IMR-90 (cell line): Measurements from ENCODE around the gene KRT78. TPM values are rescaled to one million over a fixed set of nuclear protein-coding genes. Genes with fewer than 3 reads are reported as not detected.

Experiments
- ATAC-seq: fragments of 200-7000 bp; cut with Tn5 transposase; 2 replicates; pipeline ENCODE4 v1.9.1; 2020; ENCODE audit warnings: low read depth, mild to moderate bottlenecking, moderate library complexity
- BruUV-seq: library from RNA; stranded (reverse); fragments of 400-500 nt; replicated peaks from 2 replicates; lab custom pipeline; 2021; lab: Mats Ljungman, UMichigan
- CTCF ChIA-PET: fragments of 300-600 bp; formaldehyde crosslinking; extraction: SDS; loops from one replicate; lab custom pipeline; 2021; ENCODE audit warnings: antibody characterized with exemption; lab: Yijun Ruan, JAX
- POLR2A ChIA-PET: fragments of 300-600 bp; sonication (Branson Sonifier 250); formaldehyde crosslinking; loops from one replicate; lab custom pipeline; 2022; ENCODE audit warnings: antibody characterized with exemption; ENCODE audit not compliant: unreplicated experiment; lab: Charles Lee
- DNase-seq: peaks from one replicate; pipeline ENCODE4 v3.0.0; 2013
- H2AFZ ChIP-seq: replicated peaks from 2 replicates; pipeline ENCODE3; 2013; ENCODE audit warnings: low read length, mild to moderate bottlenecking; ENCODE audit not compliant: poor library complexity
- H2AK5ac ChIP-seq: 2 replicates; pipeline ENCODE4 v1.6.1; 2013; ENCODE audit warnings: low read depth, low read length, inconsistent platforms
- H2AK9ac ChIP-seq: replicated peaks from 2 replicates; pipeline ENCODE3; 2013; ENCODE audit warnings: mild to moderate bottlenecking, low read depth, low read length, moderate library complexity; ENCODE audit not compliant: poor library complexity
- H2BK120ac ChIP-seq: 2 replicates; pipeline ENCODE4 v1.6.1; 2013; ENCODE audit warnings: low read depth, low read length, inconsistent platforms
- H2BK15ac ChIP-seq: 3 replicates; pipeline ENCODE4 v1.6.1; 2013; ENCODE audit warnings: low read depth, low read length, inconsistent platforms
- H2BK20ac ChIP-seq: 2 replicates; pipeline ENCODE4 v1.6.1; 2013; ENCODE audit warnings: low read depth, mild to moderate bottlenecking, inconsistent platforms, low read length, moderate library complexity
- H2BK5ac ChIP-seq: 2 replicates; pipeline ENCODE4 v1.6.1; 2013; ENCODE audit warnings: mild to moderate bottlenecking, low read depth, low read length, inconsistent platforms; ENCODE audit not compliant: poor library complexity, severe bottlenecking
- H3K14ac ChIP-seq: replicated peaks from 2 replicates; pipeline ENCODE4 v1.6.1; 2013; ENCODE audit warnings: low read depth, low read length, inconsistent platforms
- H3K18ac ChIP-seq: 2 replicates; pipeline ENCODE4 v1.6.1; 2013; ENCODE audit warnings: low read depth, low read length, control low read depth
- H3K23ac ChIP-seq: 2 replicates; pipeline ENCODE4 v1.6.1; 2013; ENCODE audit warnings: low read depth, low read length, inconsistent platforms
- H3K27ac ChIP-seq: 2 replicates; pipeline ENCODE4 v1.5.1; 2013; ENCODE audit warnings: mild to moderate bottlenecking, control low read depth, low read length; ENCODE audit not compliant: insufficient read depth
- H3K27me3 ChIP-seq: 2 replicates; pipeline ENCODE4 v1.6.1; 2013; ENCODE audit warnings: low read length; ENCODE audit not compliant: control insufficient read depth, insufficient read depth
- H3K36me3 ChIP-seq: 2 replicates; pipeline ENCODE4 v1.6.1; 2013; ENCODE audit warnings: low read length, mixed read lengths; ENCODE audit not compliant: control insufficient read depth, insufficient read depth
- H3K4ac ChIP-seq: 2 replicates; pipeline ENCODE4 v1.6.1; 2013; ENCODE audit warnings: low read depth, low read length, inconsistent platforms
- H3K4me1 ChIP-seq: 2 replicates; pipeline ENCODE4 v1.6.1; 2013; ENCODE audit warnings: low read length, mixed read lengths; ENCODE audit not compliant: control insufficient read depth, insufficient read depth
- H3K4me2 ChIP-seq: 2 replicates; pipeline ENCODE4 v1.6.1; 2013; ENCODE audit warnings: low read depth, mild to moderate bottlenecking, control low read depth, low read length, moderate library complexity
- H3K4me3 ChIP-seq: 2 replicates; pipeline ENCODE4 v1.5.1; 2013; ENCODE audit warnings: low read depth, mild to moderate bottlenecking, control low read depth, low read length, moderate library complexity; ENCODE audit not compliant: insufficient read depth
- H3K56ac ChIP-seq: 2 replicates; pipeline ENCODE4 v1.6.1; 2013; ENCODE audit warnings: low read length, inconsistent platforms; ENCODE audit not compliant: insufficient read depth; ENCODE audit errors: extremely low read depth
- H3K79me1 ChIP-seq, 2 experiments: 2 replicates each; pipeline ENCODE4 v1.6.1; 2013; ENCODE audit warnings: low read length in 2 of 2, inconsistent platforms in 1 of 2, low read depth in 1 of 2
- H3K9ac ChIP-seq: 2 replicates; pipeline ENCODE4 v1.6.1; 2013; ENCODE audit warnings: low read depth, low read length, control low read depth
- H3K9me1 ChIP-seq: 2 replicates; pipeline ENCODE4 v1.6.1; 2013; ENCODE audit warnings: low read length, inconsistent platforms; ENCODE audit not compliant: insufficient read depth
- H3K9me3 ChIP-seq: 2 replicates; pipeline ENCODE4 v1.6.1; 2013; ENCODE audit warnings: low read length; ENCODE audit not compliant: control insufficient read depth, insufficient read depth
- H4K20me1 ChIP-seq: 2 replicates; pipeline ENCODE4 v1.6.1; 2013; ENCODE audit warnings: low read length, inconsistent platforms; ENCODE audit not compliant: insufficient read depth
- H4K5ac ChIP-seq: 2 replicates; pipeline ENCODE4 v1.6.1; 2013; ENCODE audit warnings: mild to moderate bottlenecking, low read depth, low read length, control low read depth
- H4K8ac ChIP-seq, 2 experiments: 2 replicates each; pipeline ENCODE4 v1.6.1; 2013; ENCODE audit warnings: low read depth in 2 of 2, low read length in 2 of 2, control low read depth in 1 of 2, inconsistent platforms in 1 of 2
- H4K91ac ChIP-seq: 2 replicates; pipeline ENCODE4 v1.6.1; 2013; ENCODE audit warnings: low read depth, low read length, inconsistent platforms; ENCODE audit not compliant: insufficient read depth
- BHLHE40 ChIP-seq: fragments of 150-350 bp; IDR thresholded peaks from 2 replicates; pipeline ENCODE4 v1.6.1; 2016; ENCODE audit warnings: mild to moderate bottlenecking, low read depth, low read length
- CEBPB ChIP-seq: IDR thresholded peaks from 2 replicates; pipeline ENCODE4 v1.6.1; 2012; ENCODE audit warnings: low read depth, low read length, improper control_type of control experiment
- CHD1 ChIP-seq: IDR thresholded peaks from 2 replicates; pipeline ENCODE4 v1.6.1; 2012; ENCODE audit warnings: low read depth, low read length, improper control_type of control experiment
- FOS ChIP-seq: fragments of 150-350 bp; IDR thresholded peaks from 2 replicates; pipeline ENCODE4 v1.6.1; 2016; ENCODE audit warnings: low read depth, low read length
- MXI1 ChIP-seq: IDR thresholded peaks from 2 replicates; pipeline ENCODE4 v1.6.1; 2012; ENCODE audit warnings: low read depth, mild to moderate bottlenecking, low read length, moderate library complexity, borderline replicate concordance
- NFE2L2 ChIP-seq: fragments of 150-350 bp; IDR thresholded peaks from 2 replicates; pipeline ENCODE4 v1.6.1; 2016; ENCODE audit warnings: low read depth, mild to moderate bottlenecking, low read length
- RCOR1 ChIP-seq: IDR thresholded peaks from 2 replicates; pipeline ENCODE4 v1.6.1; 2012; ENCODE audit warnings: mild to moderate bottlenecking, low read length, improper control_type of control experiment; ENCODE audit not compliant: insufficient replicate concordance
- RFX5 ChIP-seq: IDR thresholded peaks from 2 replicates; pipeline ENCODE4 v1.8.0; 2012; ENCODE audit warnings: low read depth, mild to moderate bottlenecking, low read length, moderate library complexity
- SMC3 ChIP-seq: fragments of 150-350 bp; IDR thresholded peaks from 2 replicates; pipeline ENCODE4 v1.6.1; 2016; ENCODE audit warnings: low read depth, mild to moderate bottlenecking, antibody characterized with exemption, low read length, moderate library complexity
- WGBS, 2 experiments: methylation state at CpG; one replicate each; pipeline versions ENCODE4 v1.1.5 to v1.1.7; 2013; ENCODE audit warnings: missing lambda C conversion rate in 2 of 2; ENCODE audit not compliant: insufficient read length in 1 of 2; ENCODE audit errors: extremely low coverage in 2 of 2; 5-methylcytosine and 5-hydroxymethylcytosine counted together
- dilution Hi-C: fragments of 300-500 bp; cut with HindIII; formaldehyde crosslinking; loops from one replicate; pipeline ENCODE4 v1.14.3; 2018; ENCODE audit warnings: low sequenced_read_pairs; ENCODE audit not compliant: unreplicated experiment
- in situ Hi-C: fragments of 300-500 bp; cut with MboI; formaldehyde crosslinking; loops from 3 replicates; pipeline ENCODE4 v1.14.3; 2019; ENCODE audit warnings: low sequenced_read_pairs, inconsistent platforms, mixed read lengths
- intact Hi-C: fragments of 100-400 bp; cut with micrococcal nuclease; formaldehyde crosslinking; loops from 2 replicates; pipeline ENCODE4 v1.10.0; 2022
- polyA plus RNA-seq, 3 experiments: library from polyadenylated mRNA; depleted of rRNA; stranded (reverse); fragments of >200 nt; gene quantifications; 2 replicates each; pipeline ENCODE4 v1.2.3, GENCODE V29; 2012; ENCODE audit warnings: low replicate concordance in 1 of 3
- total RNA-seq: library from RNA; depleted of rRNA; stranded (reverse); fragments of >200 nt; gene quantifications from 2 replicates; pipeline ENCODE4 v1.2.3, GENCODE V29; 2012
- TF ChIP-seq, protein P1 (sequence below): conservative IDR thresholded peaks from 2 replicates; pipeline ENCODE4 v1.5.1; 2012; ENCODE audit warnings: mild to moderate bottlenecking, low read depth, low read length, improper control_type of control experiment
- TF ChIP-seq, protein P2 (sequence below): fragments of 150-350 bp; IDR thresholded peaks from 2 replicates; pipeline ENCODE4 v1.6.1; 2016; ENCODE audit warnings: low read depth, mild to moderate bottlenecking, low read length, moderate library complexity, borderline replicate concordance

KRT78 gene
- total and polyA plus RNA-seq, 2 of the 4 experiments (the other 2 are of a cell fraction) = not detected

DNA sequence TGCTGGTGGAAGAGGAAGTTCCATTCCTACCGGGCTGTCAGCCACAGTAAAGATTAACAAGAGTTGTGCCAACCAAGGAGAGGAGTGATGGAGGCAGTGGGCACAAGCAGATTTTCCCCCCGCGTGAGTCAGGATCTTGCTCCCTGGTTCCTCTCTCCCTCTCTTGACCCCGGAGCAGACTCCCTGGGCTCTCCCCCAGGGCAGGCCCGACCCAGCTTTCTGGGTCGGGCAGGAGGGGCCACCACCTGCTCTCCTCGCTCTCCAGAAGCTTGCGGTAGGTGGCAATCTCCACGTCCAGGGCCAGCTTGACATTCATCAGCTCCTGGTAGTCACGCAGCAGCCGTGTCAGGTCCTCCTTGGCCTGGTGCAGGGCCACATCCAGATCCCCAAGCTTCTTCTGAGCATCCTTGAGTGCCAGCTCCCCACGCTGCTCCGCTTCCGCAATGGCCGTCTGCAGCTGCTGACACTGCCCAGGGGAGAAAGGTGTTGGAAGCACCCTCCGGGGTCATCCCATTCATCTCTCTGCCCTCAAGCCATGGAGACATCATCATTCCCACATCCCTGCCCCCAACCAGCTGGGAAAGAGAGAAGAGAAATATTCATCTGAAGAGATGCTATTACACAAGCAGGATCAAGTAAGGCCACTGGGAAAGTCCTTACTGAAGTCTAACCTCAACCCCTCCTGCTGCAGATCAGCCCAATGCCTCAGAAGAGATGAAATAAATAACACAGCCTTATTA, 25.9 kb downstream of the KRT78 start (continued):
- no peak for TF ChIP-seq SMC3

DNA sequence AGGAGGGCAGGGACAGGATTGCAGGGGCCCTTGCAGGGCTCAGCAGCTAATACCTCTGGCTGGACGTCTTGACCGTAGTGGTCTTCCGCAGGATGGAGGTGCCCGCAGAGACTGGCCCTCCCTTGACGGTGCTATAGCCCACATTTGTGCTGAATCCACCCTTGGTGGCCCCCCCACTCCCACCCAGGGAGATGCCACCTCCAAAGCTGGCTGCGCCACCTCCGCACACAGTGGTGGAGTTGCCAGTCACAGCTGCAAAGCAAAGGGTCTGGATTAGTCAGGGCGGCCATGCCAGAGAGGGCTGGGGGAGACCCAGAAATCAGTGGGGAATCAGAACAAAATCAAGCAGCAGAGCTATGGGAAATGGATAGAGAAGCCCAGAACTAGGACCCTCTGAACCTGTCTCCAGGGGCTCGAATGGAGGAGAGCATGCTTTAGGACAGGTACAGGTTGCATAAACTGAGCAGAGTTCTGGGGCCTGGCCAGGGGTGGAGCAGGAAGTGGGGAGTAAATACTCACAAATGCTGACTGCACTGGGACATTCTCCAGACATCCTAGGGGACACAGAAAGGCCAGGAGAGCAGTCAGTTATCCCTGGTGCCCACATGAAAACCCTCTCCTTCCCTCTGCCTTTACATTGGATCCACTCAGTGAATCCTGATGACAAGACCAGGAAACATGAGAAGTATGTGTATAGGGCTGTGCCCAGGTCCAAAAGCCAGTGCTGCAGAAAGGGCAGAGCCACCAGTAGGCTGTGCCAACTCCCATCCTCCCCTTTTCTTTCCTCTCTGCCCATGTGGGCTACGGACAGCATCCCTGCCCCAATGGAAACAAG, 26.8 kb downstream of the KRT78 start:
- Histone ChIP-seq H2AFZ (peak overlapping the region; percentile 33), H3K4ac (no peak overlapping the region), H4K8ac (no peak overlapping the region), H4K91ac (no peak overlapping the region), H3K4me2 (no peak overlapping the region), H3K27me3 (peaks cover 42% of the 10 kb centered on the region), H3K4me1 (0 out of 2 replicates have a peak, but pooled peaks cover 1% of the 10 kb centered on the region), H2BK20ac (0 out of 2 replicates have a peak overlapping the region, but pooled peaks have one; percentile 1), H3K9me1 (no peaks in the 10 kb centered on the region; the same call in 1 of the 2 replicates), H2BK120ac (no peak overlapping the region; the same call in 1 of the 2 replicates), H3K14ac (no peak overlapping the region), H3K9ac (no peak overlapping the region), H4K20me1 (no peaks in the 10 kb centered on the region; the same call in 1 of the 2 replicates), H3K56ac (no peak overlapping the region), H2AK5ac (no peak overlapping the region), H3K27ac (no peak overlapping the region), H3K23ac (no peak overlapping the region), H2BK5ac (no peak overlapping the region), H3K36me3 (no peaks in the 10 kb centered on the region), H3K9me3 (no peaks in the 10 kb centered on the region), H2AK9ac (peak overlapping the region; percentile 53), H3K79me1 (no peaks in the 10 kb centered on the region), H3K4me3 (no peak overlapping the region), H4K5ac (no peak overlapping the region), H2BK15ac (no peak overlapping the region), H3K18ac (no peak overlapping the region)
- CTCF ChIA-PET = interaction anchor here (0.6 kb wide), 1 partner anchor 45 kb away, joined by 5 read pairs; no protein-coding TSS in a partner anchor
- WGBS, 2 experiments = 17% methylated on average over 1 of the region's 10 CpGs; no CpG with 5 or more reads in 1 of the 2 experiments
- intact Hi-C loops = no loop called here
- POLR2A ChIA-PET = no interaction called here
- dilution Hi-C loops = no loop called here
- ATAC-seq = peak; percentile 41
- in situ Hi-C loops = no loop called here
- no TSS peak for BruUV-seq
- DNase-seq = no peak
- TF ChIP-seq SMC3 = no peak
- TF ChIP-seq NFE2L2 = no peak
- no peak for TF ChIP-seq CHD1
- TF ChIP-seq, protein P1, sequence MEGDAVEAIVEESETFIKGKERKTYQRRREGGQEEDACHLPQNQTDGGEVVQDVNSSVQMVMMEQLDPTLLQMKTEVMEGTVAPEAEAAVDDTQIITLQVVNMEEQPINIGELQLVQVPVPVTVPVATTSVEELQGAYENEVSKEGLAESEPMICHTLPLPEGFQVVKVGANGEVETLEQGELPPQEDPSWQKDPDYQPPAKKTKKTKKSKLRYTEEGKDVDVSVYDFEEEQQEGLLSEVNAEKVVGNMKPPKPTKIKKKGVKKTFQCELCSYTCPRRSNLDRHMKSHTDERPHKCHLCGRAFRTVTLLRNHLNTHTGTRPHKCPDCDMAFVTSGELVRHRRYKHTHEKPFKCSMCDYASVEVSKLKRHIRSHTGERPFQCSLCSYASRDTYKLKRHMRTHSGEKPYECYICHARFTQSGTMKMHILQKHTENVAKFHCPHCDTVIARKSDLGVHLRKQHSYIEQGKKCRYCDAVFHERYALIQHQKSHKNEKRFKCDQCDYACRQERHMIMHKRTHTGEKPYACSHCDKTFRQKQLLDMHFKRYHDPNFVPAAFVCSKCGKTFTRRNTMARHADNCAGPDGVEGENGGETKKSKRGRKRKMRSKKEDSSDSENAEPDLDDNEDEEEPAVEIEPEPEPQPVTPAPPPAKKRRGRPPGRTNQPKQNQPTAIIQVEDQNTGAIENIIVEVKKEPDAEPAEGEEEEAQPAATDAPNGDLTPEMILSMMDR = no peak
- no peak for TF ChIP-seq CEBPB
- no peak for TF ChIP-seq RFX5
- no peak for TF ChIP-seq MXI1
- TF ChIP-seq, protein P2, sequence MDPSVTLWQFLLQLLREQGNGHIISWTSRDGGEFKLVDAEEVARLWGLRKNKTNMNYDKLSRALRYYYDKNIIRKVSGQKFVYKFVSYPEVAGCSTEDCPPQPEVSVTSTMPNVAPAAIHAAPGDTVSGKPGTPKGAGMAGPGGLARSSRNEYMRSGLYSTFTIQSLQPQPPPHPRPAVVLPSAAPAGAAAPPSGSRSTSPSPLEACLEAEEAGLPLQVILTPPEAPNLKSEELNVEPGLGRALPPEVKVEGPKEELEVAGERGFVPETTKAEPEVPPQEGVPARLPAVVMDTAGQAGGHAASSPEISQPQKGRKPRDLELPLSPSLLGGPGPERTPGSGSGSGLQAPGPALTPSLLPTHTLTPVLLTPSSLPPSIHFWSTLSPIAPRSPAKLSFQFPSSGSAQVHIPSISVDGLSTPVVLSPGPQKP = no peak
- TF ChIP-seq RCOR1 = no peak
- TF ChIP-seq BHLHE40 = no peak
- no peak for TF ChIP-seq FOS
